ENCODE measurements around the gene HERPUD2.

The HERPUD2 gene

GRCh38 chr7:35619863-35620262 lies 75.1 kb downstream of the HERPUD2 start:
- no peak overlapping the region for H3K4me3 ChIP-seq (ENCODE audit: low read depth, low read length)
- H3K4me1 ChIP-seq = no peaks in the 10 kb centered on the region
- H3K36me3 ChIP-seq = no peaks in the 10 kb centered on the region
- no peak for DNase-seq
- H3K9me3 ChIP-seq = no peaks in the 10 kb centered on the region
- H3K27me3 ChIP-seq = no peaks in the 10 kb centered on the region
- TF ChIP-seq CTCF (IDR thresholded peaks at IDR 0.05; ENCODE audit: low read depth, low read length) = no peak

GRCh38 chr7:35617041-35617440 lies 77.9 kb downstream of the HERPUD2 start:
- H3K27me3 ChIP-seq = no peaks in the 10 kb centered on the region
- no peaks in the 10 kb centered on the region for H3K9me3 ChIP-seq
- DNase-seq = no peak
- no peaks in the 10 kb centered on the region for H3K36me3 ChIP-seq
- no peak for TF ChIP-seq CTCF (IDR thresholded peaks at IDR 0.05; ENCODE audit: low read depth, low read length)
- no peaks in the 10 kb centered on the region for H3K4me1 ChIP-seq
- H3K4me3 ChIP-seq (ENCODE audit: low read depth, low read length) = no peak overlapping the region

- Histone ChIP-seq H3K27me3 (no peaks in the 10 kb centered on the region), H3K4me1 (no peaks in the 10 kb centered on the region), H3K36me3 (no peaks in the 10 kb centered on the region), H3K4me3 (ENCODE audit: low read depth, low read length) (no peak overlapping the region), H3K9me3 (no peaks in the 10 kb centered on the region)
- DNase-seq = no peak
- TF ChIP-seq CTCF (IDR thresholded peaks at IDR 0.05; ENCODE audit: low read depth, low read length) = no peak
Observed at GRCh38 chr7:35613150-35613549, 81.8 kb downstream of the HERPUD2 start.

- Histone ChIP-seq H3K27me3 (no peaks in the 10 kb centered on the region), H3K36me3 (no peaks in the 10 kb centered on the region), H3K4me1 (no peaks in the 10 kb centered on the region), H3K4me3 (ENCODE audit: low read depth, low read length) (no peak overlapping the region), H3K9me3 (no peaks in the 10 kb centered on the region)
- no peak for DNase-seq
- no peak for TF ChIP-seq CTCF (IDR thresholded peaks at IDR 0.05; ENCODE audit: low read depth, low read length)
Observed at GRCh38 chr7:35605760-35606159, 89.2 kb downstream of the HERPUD2 start.

- Histone ChIP-seq H3K27me3 (no peaks in the 10 kb centered on the region), H3K9me3 (no peaks in the 10 kb centered on the region), H3K36me3 (no peaks in the 10 kb centered on the region), H3K4me1 (no peaks in the 10 kb centered on the region), H3K4me3 (ENCODE audit: low read depth, low read length) (no peak overlapping the region)
- DNase-seq = no peak
- TF ChIP-seq CTCF (IDR thresholded peaks at IDR 0.05; ENCODE audit: low read depth, low read length) = no peak
Observed at GRCh38 chr7:35604595-35604994, 90.3 kb downstream of the HERPUD2 start.

- H3K27me3 ChIP-seq = no peaks in the 10 kb centered on the region
- H3K4me3 ChIP-seq (ENCODE audit: low read depth, low read length) = no peak overlapping the region
- TF ChIP-seq CTCF (IDR thresholded peaks at IDR 0.05; ENCODE audit: low read depth, low read length) = no peak
- H3K9me3 ChIP-seq = no peaks in the 10 kb centered on the region
- no peaks in the 10 kb centered on the region for H3K36me3 ChIP-seq
- DNase-seq = no peak
- no peaks in the 10 kb centered on the region for H3K4me1 ChIP-seq
Observed at GRCh38 chr7:35599645-35600044, 95.3 kb downstream of the HERPUD2 start.

Data from BE2C (cell line).